K562 (cell line): ENCODE data around the gene DAP. TPM values are rescaled to one million over a fixed set of nuclear protein-coding genes. Genes with fewer than 3 reads are reported as not detected.

Source experiments
- CHD1 ChIP-seq: fragments of 200-600 bp; sonication (generic); IDR thresholded peaks from one replicate; pipeline ENCODE4 v1.6.1; 2012; ENCODE audit warnings: mild to moderate bottlenecking, moderate library complexity, low read length, inconsistent platforms
- DNMT1 ChIP-seq: fragments of 450-650 bp; IDR thresholded peaks from 2 replicates; pipeline ENCODE4 v1.6.1; 2016; ENCODE audit warnings: antibody characterized with exemption, mild to moderate bottlenecking
- E2F6 ChIP-seq, 2 experiments: IDR thresholded peaks; 2 replicates each; pipeline ENCODE4 v1.6.1; 2011; ENCODE audit warnings: borderline replicate concordance in 1 of 2, control low read depth in 1 of 2, low read depth in 1 of 2, low read length in 1 of 2, mild to moderate bottlenecking in 1 of 2, mixed read lengths in 1 of 2, moderate library complexity in 1 of 2; ENCODE audit not compliant: insufficient read depth in 1 of 2, insufficient read length in 1 of 2, poor library complexity in 1 of 2, severe bottlenecking in 1 of 2; ENCODE audit errors: extremely low read depth in 1 of 2
- MTF1 ChIP-seq: fragments of 250-450 bp; sonication (Bioruptor Pico); IDR thresholded peaks from 2 replicates; pipeline ENCODE4 v1.9.0; 2021; ENCODE audit warnings: moderate library complexity, mild to moderate bottlenecking, inconsistent platforms, borderline replicate concordance
- PPARD ChIP-seq: fragments of 250-450 bp; sonication (Bioruptor Pico); IDR thresholded peaks from 2 replicates; pipeline ENCODE4 v1.8.0; 2022; ENCODE audit warnings: inconsistent platforms, mild to moderate bottlenecking, moderate library complexity
- PTRF ChIP-seq: fragments of 450-650 bp; IDR thresholded peaks from 2 replicates; pipeline ENCODE4 v1.6.1; 2016; ENCODE audit warnings: mild to moderate bottlenecking, missing genetic modification characterization, missing compliant biosample characterization
- SIRT6 ChIP-seq: IDR thresholded peaks from one replicate; pipeline ENCODE4 v1.6.1; 2012; ENCODE audit warnings: low read depth, mild to moderate bottlenecking, control low read depth, inconsistent platforms, low read length, moderate library complexity
- ZBTB40 ChIP-seq, 2 experiments: fragments of 450-650 bp in 1 of 2; sonication (generic) in 1 of 2; formaldehyde crosslinking in 1 of 2; IDR thresholded peaks; 2 replicates each; pipeline versions ENCODE4 v1.7.1 to v1.9.0; 2016 to 2022; ENCODE audit warnings: inconsistent platforms in 1 of 2, mild to moderate bottlenecking in 1 of 2, missing genetic modification reagents in 1 of 2
- ZFP36 ChIP-seq: fragments of 150-350 bp; IDR thresholded peaks from 2 replicates; pipeline ENCODE4 v1.6.1; 2018; ENCODE audit warnings: low read length, low read depth; ENCODE audit not compliant: partially characterized antibody
- ZNF184 ChIP-seq: sonication (generic); formaldehyde crosslinking; IDR thresholded peaks from 2 replicates; pipeline ENCODE4 v1.5.0; 2020; ENCODE audit warnings: missing genetic modification reagents
- polyA plus RNA-seq, 8 experiments: library from polyadenylated mRNA; depleted of rRNA in 4 of 8; stranded (reverse) in 5 of 8; unstranded in 3 of 8; fragments of >200 nt; fragmentation: Nextera tagmentation in 2 of 8; fragmentation: Illumina TruSeq in 1 of 8; extraction: Ambion mirVana in 2 of 8; extraction: Trizol in 1 of 8; gene quantifications; 2 replicates each; pipeline versions ENCODE4 v1.2.1 to v1.2.3, GENCODE V29; 2011 to 2014; ENCODE audit warnings: inconsistent platforms in 1 of 8, missing spikeins in 1 of 8
- total RNA-seq, 7 experiments: library from RNA; depleted of rRNA in 6 of 7; stranded (reverse); fragments of >200 nt in 6 of 7; fragmentation: Illumina TruSeq in 2 of 7; extraction: Trizol in 2 of 7; gene quantifications; 2 replicates each; pipeline versions ENCODE4 v1.2.1 to v1.2.3, GENCODE V29; 2011 to 2021; ENCODE audit warnings: low replicate concordance in 1 of 7
- TF ChIP-seq, protein P1 (sequence below): fragments of 250-450 bp; sonication (Bioruptor Pico); IDR thresholded peaks from 2 replicates; pipeline ENCODE4 v1.5.0; 2021
- TF ChIP-seq, protein P2 (sequence below): fragments of 250-450 bp; sonication (Bioruptor Pico); IDR thresholded peaks from 2 replicates; pipeline ENCODE4 v1.5.0; 2020; ENCODE audit warnings: mild to moderate bottlenecking, borderline replicate concordance

Gene DAP
- total and polyA plus RNA-seq, 9 of the 15 experiments (the other 6 are each of a cell fraction or from before 2014, with no cell fraction given), result 14.1 to 151 (median 34.5) TPM

DNA sequence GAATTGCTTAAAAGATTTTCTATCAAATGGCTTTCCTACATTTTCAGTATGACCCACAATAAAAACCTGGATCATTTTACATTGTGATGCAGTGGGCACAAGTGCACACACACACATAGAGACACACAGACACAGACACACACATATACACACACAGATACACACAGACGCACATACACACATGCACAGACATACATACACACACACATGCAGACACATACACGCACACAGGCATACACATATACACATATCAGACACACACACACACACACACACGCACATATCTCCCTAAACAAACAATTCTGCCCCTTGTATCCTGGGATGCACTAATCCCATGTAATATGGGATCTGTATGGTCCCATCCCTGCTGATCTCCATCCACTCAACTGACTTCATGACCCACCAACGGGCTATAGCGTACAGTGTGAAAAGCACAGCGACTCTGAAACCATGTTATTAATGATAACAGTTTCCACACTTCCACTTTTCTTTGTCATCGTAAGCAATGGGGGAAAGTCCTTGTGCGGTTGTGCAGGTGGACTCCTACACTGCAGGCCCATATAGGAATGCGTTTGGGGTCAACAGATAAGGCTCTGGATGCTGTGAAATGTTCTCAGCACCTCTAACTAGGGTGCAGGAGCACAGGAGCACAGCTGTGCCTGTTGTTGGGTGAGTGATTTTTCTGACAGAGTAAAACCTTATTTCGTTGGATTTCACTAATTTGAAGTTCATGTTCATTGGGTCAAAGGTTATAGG is 52.7 kb downstream of the DAP start (continued):
- no peak for TF ChIP-seq ZNF184 (CRISPR knock-in tag)
- TF ChIP-seq MTF1, result no peak
- TF ChIP-seq ZBTB40 (IDR thresholded peaks at IDR 0.05), result no peak
- TF ChIP-seq ZBTB40 (CRISPR knock-in tag; IDR thresholded peaks at IDR 0.05), result no peak
- no peak for TF ChIP-seq CHD1
- TF ChIP-seq, protein P1, sequence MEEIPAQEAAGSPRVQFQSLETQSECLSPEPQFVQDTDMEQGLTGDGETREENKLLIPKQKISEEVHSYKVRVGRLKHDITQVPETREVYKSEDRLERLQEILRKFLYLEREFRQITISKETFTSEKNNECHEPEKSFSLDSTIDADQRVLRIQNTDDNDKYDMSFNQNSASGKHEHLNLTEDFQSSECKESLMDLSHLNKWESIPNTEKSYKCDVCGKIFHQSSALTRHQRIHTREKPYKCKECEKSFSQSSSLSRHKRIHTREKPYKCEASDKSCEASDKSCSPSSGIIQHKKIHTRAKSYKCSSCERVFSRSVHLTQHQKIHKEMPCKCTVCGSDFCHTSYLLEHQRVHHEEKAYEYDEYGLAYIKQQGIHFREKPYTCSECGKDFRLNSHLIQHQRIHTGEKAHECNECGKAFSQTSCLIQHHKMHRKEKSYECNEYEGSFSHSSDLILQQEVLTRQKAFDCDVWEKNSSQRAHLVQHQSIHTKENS (CRISPR knock-in tag), result no peak
- no peak for TF ChIP-seq ZFP36
- no peak for TF ChIP-seq DNMT1
- no peak for TF ChIP-seq SIRT6
- TF ChIP-seq, protein P2, sequence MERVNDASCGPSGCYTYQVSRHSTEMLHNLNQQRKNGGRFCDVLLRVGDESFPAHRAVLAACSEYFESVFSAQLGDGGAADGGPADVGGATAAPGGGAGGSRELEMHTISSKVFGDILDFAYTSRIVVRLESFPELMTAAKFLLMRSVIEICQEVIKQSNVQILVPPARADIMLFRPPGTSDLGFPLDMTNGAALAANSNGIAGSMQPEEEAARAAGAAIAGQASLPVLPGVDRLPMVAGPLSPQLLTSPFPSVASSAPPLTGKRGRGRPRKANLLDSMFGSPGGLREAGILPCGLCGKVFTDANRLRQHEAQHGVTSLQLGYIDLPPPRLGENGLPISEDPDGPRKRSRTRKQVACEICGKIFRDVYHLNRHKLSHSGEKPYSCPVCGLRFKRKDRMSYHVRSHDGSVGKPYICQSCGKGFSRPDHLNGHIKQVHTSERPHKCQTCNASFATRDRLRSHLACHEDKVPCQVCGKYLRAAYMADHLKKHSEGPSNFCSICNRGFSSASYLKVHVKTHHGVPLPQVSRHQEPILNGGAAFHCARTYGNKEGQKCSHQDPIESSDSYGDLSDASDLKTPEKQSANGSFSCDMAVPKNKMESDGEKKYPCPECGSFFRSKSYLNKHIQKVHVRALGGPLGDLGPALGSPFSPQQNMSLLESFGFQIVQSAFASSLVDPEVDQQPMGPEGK (CRISPR knock-in tag), result no peak
- TF ChIP-seq PPARD (CRISPR knock-in tag), result no peak
- TF ChIP-seq PTRF (tag), result no peak
- TF ChIP-seq E2F6 (IDR thresholded peaks at IDR 0.05; ENCODE audit: borderline replicate concordance in 1 of 2, extremely low read depth in 1 of 2, insufficient read depth in 1 of 2, insufficient read length in 1 of 2, low read depth in 1 of 2, low read length in 1 of 2, poor library complexity in 1 of 2, severe bottlenecking in 1 of 2), result no peak
